HUES6 (cell line): Measurements from ENCODE around the gene PTPN3.

Experiments used
- H3K27ac ChIP-seq: 2 replicates; pipeline ENCODE4 v1.7.0; 2013; ENCODE audit warnings: low read depth, mild to moderate bottlenecking, low read length, inconsistent platforms
- H3K27me3 ChIP-seq: 2 replicates; pipeline ENCODE4 v1.6.1; 2013; ENCODE audit warnings: low read length; ENCODE audit not compliant: control insufficient read depth, insufficient read depth
- H3K36me3 ChIP-seq: 2 replicates; pipeline ENCODE4 v1.6.1; 2013; ENCODE audit warnings: low read length; ENCODE audit not compliant: control insufficient read depth, insufficient read depth
- H3K4me1 ChIP-seq: 2 replicates; pipeline ENCODE4 v1.6.1; 2013; ENCODE audit warnings: low read length; ENCODE audit not compliant: control insufficient read depth, insufficient read depth
- H3K4me3 ChIP-seq: 2 replicates; pipeline ENCODE4 v1.5.1; 2013; ENCODE audit warnings: low read depth, low read length
- H3K9ac ChIP-seq: one replicate; pipeline ENCODE4 v1.6.1; 2013; ENCODE audit warnings: mild to moderate bottlenecking, low read length
- H3K9me3 ChIP-seq: 2 replicates; pipeline ENCODE4 v1.6.1; 2013; ENCODE audit warnings: low read depth, low read length; ENCODE audit not compliant: control insufficient read depth, insufficient read depth

Gene PTPN3

GRCh38 chr9:109437286-109437685, 60.8 kb downstream of the PTPN3 start:
- Histone ChIP-seq H3K27ac (no peak overlapping the region), H3K4me3 (no peak overlapping the region), H3K4me1 (peaks cover 5% of the 10 kb centered on the region), H3K9me3 (no peaks in the 10 kb centered on the region), H3K27me3 (no peaks in the 10 kb centered on the region), H3K9ac (no peak overlapping the region), H3K36me3 (no peaks in the 10 kb centered on the region)

- Histone ChIP-seq H3K27ac (no peak overlapping the region), H3K36me3 (no peaks in the 10 kb centered on the region), H3K4me1 (peaks cover 3% of the 10 kb centered on the region), H3K9me3 (no peaks in the 10 kb centered on the region), H3K4me3 (no peak overlapping the region), H3K9ac (no peak overlapping the region), H3K27me3 (no peaks in the 10 kb centered on the region)
Observed at GRCh38 chr9:109436071-109436470, 62.0 kb downstream of the PTPN3 start.

GRCh38 chr9:109433476-109433875, 64.6 kb downstream of the PTPN3 start:
- Histone ChIP-seq H3K4me1 (no peaks in the 10 kb centered on the region), H3K9ac (no peak overlapping the region), H3K4me3 (no peak overlapping the region), H3K36me3 (no peaks in the 10 kb centered on the region), H3K9me3 (no peaks in the 10 kb centered on the region), H3K27me3 (no peaks in the 10 kb centered on the region), H3K27ac (no peak overlapping the region)

- Histone ChIP-seq H3K36me3 (no peaks in the 10 kb centered on the region), H3K9me3 (no peaks in the 10 kb centered on the region), H3K27me3 (no peaks in the 10 kb centered on the region), H3K4me3 (no peak overlapping the region), H3K4me1 (no peaks in the 10 kb centered on the region), H3K9ac (no peak overlapping the region), H3K27ac (no peak overlapping the region)
Observed at GRCh38 chr9:109430231-109430630, 67.9 kb downstream of the PTPN3 start.

GRCh38 chr9:109428854-109429253, 69.3 kb downstream of the PTPN3 start:
- H3K4me3 ChIP-seq: no peak overlapping the region
- H3K4me1 ChIP-seq: no peaks in the 10 kb centered on the region
- no peaks in the 10 kb centered on the region for H3K27me3 ChIP-seq
- no peaks in the 10 kb centered on the region for H3K9me3 ChIP-seq
- H3K9ac ChIP-seq: no peak overlapping the region
- no peak overlapping the region for H3K27ac ChIP-seq
- no peaks in the 10 kb centered on the region for H3K36me3 ChIP-seq

GRCh38 chr9:109427886-109428285, 70.2 kb downstream of the PTPN3 start:
- Histone ChIP-seq H3K4me3 (no peak overlapping the region), H3K27me3 (no peaks in the 10 kb centered on the region), H3K9ac (no peak overlapping the region), H3K4me1 (no peaks in the 10 kb centered on the region), H3K9me3 (no peaks in the 10 kb centered on the region), H3K27ac (no peak overlapping the region), H3K36me3 (no peaks in the 10 kb centered on the region)

GRCh38 chr9:109426626-109427402, 71.3 kb downstream of the PTPN3 start:
- Histone ChIP-seq H3K36me3 (no peaks in the 10 kb centered on the region), H3K4me3 (no peak overlapping the region), H3K27ac (no peak overlapping the region), H3K9me3 (no peaks in the 10 kb centered on the region), H3K4me1 (no peaks in the 10 kb centered on the region), H3K27me3 (no peaks in the 10 kb centered on the region), H3K9ac (no peak overlapping the region)

GRCh38 chr9:109424618-109425017, 73.5 kb downstream of the PTPN3 start:
- Histone ChIP-seq H3K9me3 (no peaks in the 10 kb centered on the region), H3K4me1 (no peaks in the 10 kb centered on the region), H3K27ac (no peak overlapping the region), H3K9ac (no peak overlapping the region), H3K4me3 (no peak overlapping the region), H3K27me3 (no peaks in the 10 kb centered on the region), H3K36me3 (no peaks in the 10 kb centered on the region)

- Histone ChIP-seq H3K27ac (no peak overlapping the region), H3K27me3 (no peaks in the 10 kb centered on the region), H3K36me3 (no peaks in the 10 kb centered on the region), H3K4me1 (no peaks in the 10 kb centered on the region), H3K4me3 (no peak overlapping the region), H3K9ac (no peak overlapping the region), H3K9me3 (no peaks in the 10 kb centered on the region)
Observed at GRCh38 chr9:109423877-109424276, 74.2 kb downstream of the PTPN3 start.

GRCh38 chr9:109422641-109423040, 75.5 kb downstream of the PTPN3 start:
- H3K4me3 ChIP-seq: no peak overlapping the region

GRCh38 chr9:109421026-109421970, 76.8 kb downstream of the PTPN3 start:
- H3K9ac ChIP-seq: no peak overlapping the region
- no peak overlapping the region for H3K4me3 ChIP-seq
- no peaks in the 10 kb centered on the region for H3K36me3 ChIP-seq
- H3K27me3 ChIP-seq: no peaks in the 10 kb centered on the region
- H3K4me1 ChIP-seq: no peaks in the 10 kb centered on the region
- H3K9me3 ChIP-seq: no peaks in the 10 kb centered on the region
- H3K27ac ChIP-seq: no peak overlapping the region

More at GRCh38 chr9:109422641-109423040, 75.5 kb downstream of the PTPN3 start:
- Histone ChIP-seq H3K27ac (no peak overlapping the region), H3K27me3 (no peaks in the 10 kb centered on the region), H3K9me3 (no peaks in the 10 kb centered on the region), H3K4me1 (no peaks in the 10 kb centered on the region), H3K9ac (no peak overlapping the region), H3K36me3 (no peaks in the 10 kb centered on the region)
